K562 (cell line): ENCODE results near the gene CLCNKA. TPM values are rescaled to one million over a fixed set of nuclear protein-coding genes. Genes with fewer than 3 reads are reported as not detected.

ENCODE experiments used
- CEBPB ChIP-seq: fragments of 450-650 bp; IDR thresholded peaks from 2 replicates; pipeline ENCODE4 v1.6.1; 2016; ENCODE audit warnings: missing genetic modification characterization, missing compliant biosample characterization
- NCOA4 ChIP-seq: fragments of 450-650 bp; IDR thresholded peaks from 2 replicates; pipeline ENCODE4 v1.6.1; 2018; ENCODE audit warnings: mild to moderate bottlenecking; ENCODE audit not compliant: partially characterized antibody
- NFIC ChIP-seq: fragments of 450-650 bp; IDR thresholded peaks from 2 replicates; pipeline ENCODE4 v1.6.1; 2017; ENCODE audit warnings: mild to moderate bottlenecking, inconsistent platforms
- RBM14 ChIP-seq: fragments of 200-400 bp; formaldehyde crosslinking; IDR thresholded peaks from 2 replicates; pipeline ENCODE4 v1.6.1; 2018; ENCODE audit warnings: low read depth, mild to moderate bottlenecking, low read length, moderate library complexity, borderline replicate concordance; ENCODE audit not compliant: insufficient read depth
- RBM39 ChIP-seq: fragments of 200-400 bp; formaldehyde crosslinking; optimal IDR thresholded peaks from 2 replicates; pipeline ENCODE3; 2018; ENCODE audit warnings: low read depth, low read length
- SMAD4 ChIP-seq: fragments of 250-450 bp; sonication (Bioruptor Pico); conservative IDR thresholded peaks from 2 replicates; pipeline ENCODE4 v1.8.0; 2021; ENCODE audit warnings: inconsistent platforms, mild to moderate bottlenecking, moderate library complexity
- SMC3 ChIP-seq: conservative IDR thresholded peaks from 2 replicates; pipeline ENCODE4 v1.6.1; 2011; ENCODE audit warnings: low read depth, low read length, improper control_type of control experiment; ENCODE audit not compliant: insufficient read depth
- SREBF2 ChIP-seq: sonication (generic); formaldehyde crosslinking; IDR thresholded peaks from 2 replicates; pipeline ENCODE4 v1.4.0; 2020; ENCODE audit warnings: mild to moderate bottlenecking, missing genetic modification reagents
- TCFL5 ChIP-seq: fragments of 250-450 bp; sonication (Bioruptor Pico); conservative IDR thresholded peaks from 2 replicates; pipeline ENCODE4 v1.6.1; 2021; ENCODE audit warnings: mild to moderate bottlenecking, moderate library complexity, matching md5 sums
- ZEB2 ChIP-seq: fragments of 450-650 bp; IDR thresholded peaks from 2 replicates; pipeline ENCODE4 v1.6.1; 2016
- ZNF133 ChIP-seq: fragments of 250-450 bp; sonication (Bioruptor Pico); IDR thresholded peaks from 2 replicates; pipeline ENCODE4 v1.4.0; 2020; ENCODE audit warnings: mild to moderate bottlenecking
- ZNF143 ChIP-seq: sonication (generic); formaldehyde crosslinking; IDR thresholded peaks from 2 replicates; pipeline ENCODE4 v1.9.0; 2022; ENCODE audit warnings: mild to moderate bottlenecking, missing genetic modification reagents
- ZNF764 ChIP-seq: fragments of 250-450 bp; sonication (Bioruptor Pico); IDR thresholded peaks from 2 replicates; pipeline ENCODE4 v1.4.0; 2020; ENCODE audit warnings: low read depth, mild to moderate bottlenecking, moderate library complexity
- polyA plus RNA-seq, 8 experiments: library from polyadenylated mRNA; depleted of rRNA in 4 of 8; stranded (reverse) in 5 of 8; unstranded in 3 of 8; fragments of >200 nt; fragmentation: Nextera tagmentation in 2 of 8; fragmentation: Illumina TruSeq in 1 of 8; extraction: Ambion mirVana in 2 of 8; extraction: Trizol in 1 of 8; gene quantifications; 2 replicates each; pipeline versions ENCODE4 v1.2.1 to v1.2.3, GENCODE V29; 2011 to 2014; ENCODE audit warnings: inconsistent platforms in 1 of 8, missing spikeins in 1 of 8
- total RNA-seq, 7 experiments: library from RNA; depleted of rRNA in 6 of 7; stranded (reverse); fragments of >200 nt in 6 of 7; fragmentation: Illumina TruSeq in 2 of 7; extraction: Trizol in 2 of 7; gene quantifications; 2 replicates each; pipeline versions ENCODE4 v1.2.1 to v1.2.3, GENCODE V29; 2011 to 2021; ENCODE audit warnings: low replicate concordance in 1 of 7
- TF ChIP-seq, protein P1 (sequence below): fragments of 150-350 bp; IDR thresholded peaks from 2 replicates; pipeline ENCODE4 v1.6.1; 2014; ENCODE audit warnings: low read depth, mild to moderate bottlenecking, low read length, borderline replicate concordance
- TF ChIP-seq, protein P2 (sequence below): sonication (generic); formaldehyde crosslinking; IDR thresholded peaks from 2 replicates; pipeline ENCODE4 v1.8.0; 2022; ENCODE audit warnings: mild to moderate bottlenecking, missing genetic modification reagents
- TF ChIP-seq, protein P3 (sequence below): fragments of 250-450 bp; sonication (Bioruptor Pico); IDR thresholded peaks from 2 replicates; pipeline ENCODE4 v1.5.0; 2021
- TF ChIP-seq, protein P4 (sequence below): sonication (generic); formaldehyde crosslinking; IDR thresholded peaks from 2 replicates; pipeline ENCODE4 v1.8.1; 2023; ENCODE audit warnings: mild to moderate bottlenecking, missing genetic modification reagents
- TF ChIP-seq, protein P5 (sequence below): IDR thresholded peaks from 3 replicates; pipeline ENCODE4 v1.6.1; 2011; ENCODE audit warnings: borderline replicate concordance, mild to moderate bottlenecking, moderate library complexity; ENCODE audit not compliant: insufficient read length; ENCODE audit errors: extremely low read depth

The CLCNKA gene
- total and polyA plus RNA-seq, 9 of the 15 experiments (the other 6 are each of a cell fraction or from before 2014, with no cell fraction given) = 0.03 to 0.37 (median 0.10) TPM; not detected in 3

DNA sequence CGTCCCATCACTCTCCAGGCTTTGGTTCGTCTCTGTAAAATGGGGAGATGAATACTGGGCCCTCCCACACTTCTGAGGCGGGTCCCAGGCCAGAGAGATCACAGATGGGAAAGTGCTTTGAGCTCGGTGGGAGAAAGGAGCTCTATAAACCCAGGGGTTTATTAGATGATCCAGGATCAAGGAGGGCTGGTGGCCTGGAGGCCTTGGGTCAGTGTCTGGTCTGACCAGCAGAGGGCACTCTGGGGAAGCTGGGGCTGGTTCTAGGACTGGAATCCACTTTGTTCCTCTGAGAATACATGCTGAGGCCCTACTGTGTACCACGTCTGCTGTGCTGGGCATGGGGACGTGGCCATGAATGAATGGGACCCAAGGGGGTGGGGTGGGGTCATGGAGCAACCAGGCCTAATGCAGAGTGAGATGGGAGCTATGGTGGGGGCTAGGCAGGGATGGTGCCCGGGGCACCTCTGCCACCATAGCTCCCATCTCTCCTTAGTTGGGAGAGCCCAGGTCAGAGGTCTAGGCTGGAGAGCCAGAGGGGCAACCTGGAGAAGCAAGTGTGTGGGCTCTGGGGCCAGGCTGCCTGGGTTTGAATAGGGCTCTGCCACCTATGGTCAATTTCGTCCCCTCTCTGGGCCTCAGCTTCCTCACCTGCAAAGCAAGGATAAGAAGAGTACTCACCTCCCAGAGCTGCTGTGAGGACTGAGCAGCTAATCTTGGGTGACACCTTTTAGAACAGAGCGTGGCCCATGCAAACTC lies 60.6 kb downstream of the CLCNKA start (continued):
- TF ChIP-seq NCOA4 (no peak), ZNF133 (CRISPR knock-in tag) (no peak), RBM14 (no peak), ZNF764 (CRISPR knock-in tag) (no peak), CEBPB (tag) (no peak), SMC3 (peak; percentile 99), ZEB2 (no peak), SMAD4 (CRISPR knock-in tag) (no peak), SREBF2 (CRISPR knock-in tag) (no peak), NFIC (no peak), ZNF143 (no peak), TCFL5 (no peak), RBM39 (no peak)
- TF ChIP-seq, protein P1, sequence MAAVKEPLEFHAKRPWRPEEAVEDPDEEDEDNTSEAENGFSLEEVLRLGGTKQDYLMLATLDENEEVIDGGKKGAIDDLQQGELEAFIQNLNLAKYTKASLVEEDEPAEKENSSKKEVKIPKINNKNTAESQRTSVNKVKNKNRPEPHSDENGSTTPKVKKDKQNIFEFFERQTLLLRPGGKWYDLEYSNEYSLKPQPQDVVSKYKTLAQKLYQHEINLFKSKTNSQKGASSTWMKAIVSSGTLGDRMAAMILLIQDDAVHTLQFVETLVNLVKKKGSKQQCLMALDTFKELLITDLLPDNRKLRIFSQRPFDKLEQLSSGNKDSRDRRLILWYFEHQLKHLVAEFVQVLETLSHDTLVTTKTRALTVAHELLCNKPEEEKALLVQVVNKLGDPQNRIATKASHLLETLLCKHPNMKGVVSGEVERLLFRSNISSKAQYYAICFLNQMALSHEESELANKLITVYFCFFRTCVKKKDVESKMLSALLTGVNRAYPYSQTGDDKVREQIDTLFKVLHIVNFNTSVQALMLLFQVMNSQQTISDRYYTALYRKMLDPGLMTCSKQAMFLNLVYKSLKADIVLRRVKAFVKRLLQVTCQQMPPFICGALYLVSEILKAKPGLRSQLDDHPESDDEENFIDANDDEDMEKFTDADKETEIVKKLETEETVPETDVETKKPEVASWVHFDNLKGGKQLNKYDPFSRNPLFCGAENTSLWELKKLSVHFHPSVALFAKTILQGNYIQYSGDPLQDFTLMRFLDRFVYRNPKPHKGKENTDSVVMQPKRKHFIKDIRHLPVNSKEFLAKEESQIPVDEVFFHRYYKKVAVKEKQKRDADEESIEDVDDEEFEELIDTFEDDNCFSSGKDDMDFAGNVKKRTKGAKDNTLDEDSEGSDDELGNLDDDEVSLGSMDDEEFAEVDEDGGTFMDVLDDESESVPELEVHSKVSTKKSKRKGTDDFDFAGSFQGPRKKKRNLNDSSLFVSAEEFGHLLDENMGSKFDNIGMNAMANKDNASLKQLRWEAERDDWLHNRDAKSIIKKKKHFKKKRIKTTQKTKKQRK = no peak
- TF ChIP-seq, protein P2, sequence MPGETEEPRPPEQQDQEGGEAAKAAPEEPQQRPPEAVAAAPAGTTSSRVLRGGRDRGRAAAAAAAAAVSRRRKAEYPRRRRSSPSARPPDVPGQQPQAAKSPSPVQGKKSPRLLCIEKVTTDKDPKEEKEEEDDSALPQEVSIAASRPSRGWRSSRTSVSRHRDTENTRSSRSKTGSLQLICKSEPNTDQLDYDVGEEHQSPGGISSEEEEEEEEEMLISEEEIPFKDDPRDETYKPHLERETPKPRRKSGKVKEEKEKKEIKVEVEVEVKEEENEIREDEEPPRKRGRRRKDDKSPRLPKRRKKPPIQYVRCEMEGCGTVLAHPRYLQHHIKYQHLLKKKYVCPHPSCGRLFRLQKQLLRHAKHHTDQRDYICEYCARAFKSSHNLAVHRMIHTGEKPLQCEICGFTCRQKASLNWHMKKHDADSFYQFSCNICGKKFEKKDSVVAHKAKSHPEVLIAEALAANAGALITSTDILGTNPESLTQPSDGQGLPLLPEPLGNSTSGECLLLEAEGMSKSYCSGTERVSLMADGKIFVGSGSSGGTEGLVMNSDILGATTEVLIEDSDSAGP (CRISPR knock-in tag) = no peak
- TF ChIP-seq, protein P3, sequence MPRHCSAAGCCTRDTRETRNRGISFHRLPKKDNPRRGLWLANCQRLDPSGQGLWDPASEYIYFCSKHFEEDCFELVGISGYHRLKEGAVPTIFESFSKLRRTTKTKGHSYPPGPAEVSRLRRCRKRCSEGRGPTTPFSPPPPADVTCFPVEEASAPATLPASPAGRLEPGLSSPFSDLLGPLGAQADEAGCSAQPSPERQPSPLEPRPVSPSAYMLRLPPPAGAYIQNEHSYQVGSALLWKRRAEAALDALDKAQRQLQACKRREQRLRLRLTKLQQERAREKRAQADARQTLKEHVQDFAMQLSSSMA (CRISPR knock-in tag) = no peak
- TF ChIP-seq, protein P4, sequence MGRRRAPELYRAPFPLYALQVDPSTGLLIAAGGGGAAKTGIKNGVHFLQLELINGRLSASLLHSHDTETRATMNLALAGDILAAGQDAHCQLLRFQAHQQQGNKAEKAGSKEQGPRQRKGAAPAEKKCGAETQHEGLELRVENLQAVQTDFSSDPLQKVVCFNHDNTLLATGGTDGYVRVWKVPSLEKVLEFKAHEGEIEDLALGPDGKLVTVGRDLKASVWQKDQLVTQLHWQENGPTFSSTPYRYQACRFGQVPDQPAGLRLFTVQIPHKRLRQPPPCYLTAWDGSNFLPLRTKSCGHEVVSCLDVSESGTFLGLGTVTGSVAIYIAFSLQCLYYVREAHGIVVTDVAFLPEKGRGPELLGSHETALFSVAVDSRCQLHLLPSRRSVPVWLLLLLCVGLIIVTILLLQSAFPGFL = 0 out of 2 replicates have a peak, but pooled peaks have one; percentile 59
- TF ChIP-seq, protein P5, sequence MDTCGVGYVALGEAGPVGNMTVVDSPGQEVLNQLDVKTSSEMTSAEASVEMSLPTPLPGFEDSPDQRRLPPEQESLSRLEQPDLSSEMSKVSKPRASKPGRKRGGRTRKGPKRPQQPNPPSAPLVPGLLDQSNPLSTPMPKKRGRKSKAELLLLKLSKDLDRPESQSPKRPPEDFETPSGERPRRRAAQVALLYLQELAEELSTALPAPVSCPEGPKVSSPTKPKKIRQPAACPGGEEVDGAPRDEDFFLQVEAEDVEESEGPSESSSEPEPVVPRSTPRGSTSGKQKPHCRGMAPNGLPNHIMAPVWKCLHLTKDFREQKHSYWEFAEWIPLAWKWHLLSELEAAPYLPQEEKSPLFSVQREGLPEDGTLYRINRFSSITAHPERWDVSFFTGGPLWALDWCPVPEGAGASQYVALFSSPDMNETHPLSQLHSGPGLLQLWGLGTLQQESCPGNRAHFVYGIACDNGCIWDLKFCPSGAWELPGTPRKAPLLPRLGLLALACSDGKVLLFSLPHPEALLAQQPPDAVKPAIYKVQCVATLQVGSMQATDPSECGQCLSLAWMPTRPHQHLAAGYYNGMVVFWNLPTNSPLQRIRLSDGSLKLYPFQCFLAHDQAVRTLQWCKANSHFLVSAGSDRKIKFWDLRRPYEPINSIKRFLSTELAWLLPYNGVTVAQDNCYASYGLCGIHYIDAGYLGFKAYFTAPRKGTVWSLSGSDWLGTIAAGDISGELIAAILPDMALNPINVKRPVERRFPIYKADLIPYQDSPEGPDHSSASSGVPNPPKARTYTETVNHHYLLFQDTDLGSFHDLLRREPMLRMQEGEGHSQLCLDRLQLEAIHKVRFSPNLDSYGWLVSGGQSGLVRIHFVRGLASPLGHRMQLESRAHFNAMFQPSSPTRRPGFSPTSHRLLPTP = no peak
